GM21381 (cell line): ENCODE data around the gene TGM1.
A peak's percentile ranks its signal among the peaks of the same experiment; 100 is the strongest.

ENCODE experiments used
- ATAC-seq: cut with Tn5 transposase; IDR thresholded peaks from one replicate; pipeline ENCODE4 v1.9.1; 2021; ENCODE audit warnings: mild to moderate bottlenecking, moderate library complexity; ENCODE audit not compliant: unreplicated experiment

TGM1 gene

DNA sequence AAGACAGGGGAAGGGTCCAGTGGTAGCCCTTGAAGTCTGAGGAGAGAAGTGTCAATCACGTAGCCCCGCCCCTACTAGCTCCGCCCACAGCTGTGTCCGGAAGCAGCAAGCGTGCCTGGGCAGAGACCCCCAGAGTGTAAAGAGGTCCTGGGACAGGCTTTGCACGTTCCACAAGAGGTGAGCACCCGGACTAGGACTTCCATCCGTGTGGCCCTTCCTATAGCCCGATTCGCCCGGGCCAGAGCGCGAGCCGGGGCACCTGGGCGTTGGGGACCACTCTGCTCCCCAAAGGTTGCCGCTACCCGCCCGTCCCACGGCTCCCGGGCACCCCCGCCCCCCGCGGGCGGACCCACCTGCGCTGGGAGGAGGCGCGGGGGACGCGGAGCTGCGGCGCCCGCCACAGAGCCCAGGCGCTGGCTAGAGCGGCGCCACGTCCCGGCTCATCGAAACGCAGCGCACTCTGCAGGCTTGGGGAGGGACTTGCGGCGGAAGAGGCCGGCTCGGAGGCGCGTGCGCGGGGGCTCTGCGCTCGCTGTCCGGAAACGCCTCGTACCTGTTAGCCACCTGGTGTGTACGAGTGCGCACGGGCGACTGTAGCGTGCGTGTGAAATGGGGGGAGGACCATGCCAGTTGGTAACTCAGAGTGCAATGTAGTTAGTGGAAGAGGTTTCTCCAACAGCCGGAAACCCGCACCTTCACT is 8.3 kb upstream of the TGM1 start, which contains the start of gene RABGGTA:
Gene RABGGTA, minus strand, starts transcription at position 464 of the 700 bp plus-strand sequence. CDS start 482 bp downstream, outside the sequence.
- ATAC-seq: peak; percentile 84

DNA sequence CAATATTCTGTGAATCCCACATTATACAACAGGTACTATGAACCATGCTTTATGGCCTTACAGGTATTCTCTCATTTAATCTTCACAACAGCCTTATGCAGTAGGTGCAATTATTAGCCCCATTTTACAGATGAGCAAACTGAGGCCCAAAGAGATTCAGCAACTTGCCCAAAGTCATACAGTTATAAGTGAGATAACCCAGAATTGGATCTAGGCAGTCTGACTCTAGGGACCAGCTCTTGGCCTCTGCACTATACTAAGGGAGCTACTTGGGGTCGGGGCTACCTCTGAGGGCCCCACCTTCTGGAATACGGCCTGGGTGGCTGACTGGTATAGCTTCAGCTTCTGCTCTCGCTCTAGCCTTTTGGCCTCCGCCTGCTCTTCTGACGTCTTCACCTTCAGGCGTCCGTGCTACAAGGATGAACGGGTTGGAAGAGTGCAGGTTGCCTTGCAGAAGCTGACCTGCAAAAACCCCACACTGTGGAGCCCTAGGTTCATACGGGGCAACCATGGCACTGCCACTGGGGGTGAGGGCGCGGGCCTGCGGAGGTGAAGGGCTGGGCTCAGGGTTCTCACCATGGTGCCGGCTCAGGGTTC is 7.7 kb upstream of the TGM1 start:
- no peak for ATAC-seq

- ATAC-seq: no peak
Observed at GRCh38 chr14:24269910-24270536, 7.0 kb upstream of the TGM1 start.

DNA sequence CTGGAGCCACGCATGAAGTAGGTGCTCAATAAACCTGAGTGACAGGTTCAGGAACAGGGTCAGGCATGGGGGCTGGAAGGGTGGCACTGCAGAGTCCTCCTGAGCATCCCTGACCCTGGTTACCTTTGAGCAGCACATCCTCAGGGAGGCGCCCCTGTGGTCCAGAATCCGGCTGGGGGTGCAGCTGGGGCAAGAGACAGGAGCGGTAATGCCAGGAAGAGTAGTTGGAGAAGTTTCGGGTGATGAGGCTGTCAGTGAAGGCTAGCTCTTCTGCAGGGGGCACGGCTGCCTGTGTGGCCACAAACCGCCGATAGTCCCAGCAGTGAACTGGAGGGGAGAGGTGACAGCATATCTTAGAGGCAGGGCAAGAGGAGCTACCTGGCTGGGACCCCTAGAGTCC is 6.4 kb upstream of the TGM1 start:
- no peak for ATAC-seq

DNA sequence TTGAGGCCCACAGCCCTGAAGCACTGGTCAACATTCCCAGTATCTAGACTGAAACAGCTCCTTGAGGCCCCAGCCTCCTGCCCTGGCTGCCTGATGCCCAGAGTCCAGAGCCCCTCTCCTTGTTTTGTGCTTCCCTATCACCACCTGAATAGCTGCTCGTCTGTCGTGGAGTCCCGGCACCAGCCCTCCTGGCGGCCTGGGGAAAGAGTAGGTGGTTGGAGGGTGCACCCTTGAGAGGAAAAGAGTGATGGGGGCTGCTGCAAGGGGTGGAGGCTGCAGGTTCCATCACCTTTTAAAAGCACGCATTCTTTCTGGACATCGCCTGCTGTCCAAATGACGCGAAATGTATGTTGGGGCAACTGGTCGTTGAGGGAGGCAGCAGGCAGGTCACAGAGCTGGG is 5.2 kb upstream of the TGM1 start:
- no peak for ATAC-seq

DNA sequence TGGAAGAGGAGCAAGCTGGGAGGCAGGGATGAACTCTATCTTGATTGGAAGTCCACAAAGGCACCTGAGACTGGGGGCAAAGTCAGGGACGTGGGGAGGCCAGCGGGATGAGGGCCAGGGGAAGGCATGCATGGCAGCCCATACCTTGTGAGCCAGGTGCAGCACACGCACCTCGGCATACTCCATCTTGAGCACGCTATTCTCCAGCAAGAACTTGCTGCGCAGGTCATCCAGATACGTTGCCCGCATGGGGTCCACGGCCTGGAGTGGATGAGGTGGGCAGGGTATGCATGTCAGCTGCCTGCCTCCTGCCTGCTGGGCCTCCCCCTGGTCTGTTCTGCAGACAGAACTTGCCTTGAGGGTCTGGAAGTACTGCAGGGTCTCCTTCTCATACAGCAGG is 4.5 kb upstream of the TGM1 start:
- ATAC-seq: no peak

DNA sequence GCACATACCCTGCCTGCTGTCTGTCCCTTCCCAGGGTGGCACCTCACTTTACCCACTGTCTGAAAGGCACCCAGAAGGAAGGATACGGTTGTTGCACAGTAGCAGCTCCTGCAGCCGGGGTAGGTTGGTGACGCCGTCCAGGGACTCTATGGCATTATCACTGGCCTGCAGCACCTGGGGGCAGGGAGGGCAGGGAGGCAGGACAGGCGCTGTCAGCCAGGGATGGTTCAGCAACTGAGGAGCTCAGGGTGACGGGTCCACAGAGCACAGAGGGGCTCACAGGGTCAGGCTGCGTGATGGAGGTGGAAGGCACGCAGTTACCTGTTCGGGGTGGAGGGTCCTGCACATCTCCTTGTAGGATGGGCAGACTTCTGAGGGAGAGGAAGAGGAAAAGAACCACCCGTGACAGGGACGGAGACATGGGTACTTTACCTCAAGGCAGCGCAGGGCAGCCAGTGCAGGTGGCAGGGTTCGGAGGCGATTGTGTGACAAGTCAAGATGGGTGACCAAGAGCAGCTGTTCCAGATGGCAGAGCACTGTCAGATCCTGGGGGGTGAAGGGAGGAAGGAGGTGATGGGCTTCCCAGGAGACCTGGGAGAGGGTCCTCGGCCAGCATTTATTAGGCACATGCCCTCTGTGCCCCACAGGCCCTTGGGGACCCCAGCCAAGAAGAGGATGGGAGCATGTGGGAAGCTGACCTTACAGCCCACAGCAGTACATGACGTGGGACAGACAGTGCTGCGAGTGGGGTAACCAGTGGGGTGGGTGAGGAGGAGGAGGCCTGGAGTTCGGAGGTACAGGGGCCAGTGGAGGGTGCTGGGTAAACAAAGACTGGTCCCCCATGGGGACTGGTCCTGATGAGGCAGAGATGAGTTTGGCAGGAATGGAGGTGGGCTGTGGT is 3.6 kb upstream of the TGM1 start:
- ATAC-seq: no peak

DNA sequence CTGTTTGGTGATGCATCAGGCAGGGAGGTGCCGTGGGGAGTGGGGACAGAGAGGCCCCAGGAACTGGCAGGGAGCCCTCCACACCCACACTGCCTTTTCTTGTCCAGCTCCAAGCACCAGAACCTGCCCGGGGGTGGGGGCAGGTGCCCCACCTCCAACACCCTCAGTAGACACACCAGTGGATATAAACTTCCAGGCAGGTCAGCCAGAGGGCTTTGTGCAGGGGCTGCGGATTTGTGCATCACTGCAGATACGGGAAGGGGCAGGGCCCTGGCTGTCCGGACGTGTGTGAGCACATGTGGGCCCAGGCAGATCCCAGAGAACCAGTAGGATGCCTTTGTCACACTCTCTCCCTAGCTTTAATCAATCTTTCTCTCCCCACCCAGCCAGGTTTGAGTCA is 1.3 kb upstream of the TGM1 start:
- ATAC-seq: no peak

DNA sequence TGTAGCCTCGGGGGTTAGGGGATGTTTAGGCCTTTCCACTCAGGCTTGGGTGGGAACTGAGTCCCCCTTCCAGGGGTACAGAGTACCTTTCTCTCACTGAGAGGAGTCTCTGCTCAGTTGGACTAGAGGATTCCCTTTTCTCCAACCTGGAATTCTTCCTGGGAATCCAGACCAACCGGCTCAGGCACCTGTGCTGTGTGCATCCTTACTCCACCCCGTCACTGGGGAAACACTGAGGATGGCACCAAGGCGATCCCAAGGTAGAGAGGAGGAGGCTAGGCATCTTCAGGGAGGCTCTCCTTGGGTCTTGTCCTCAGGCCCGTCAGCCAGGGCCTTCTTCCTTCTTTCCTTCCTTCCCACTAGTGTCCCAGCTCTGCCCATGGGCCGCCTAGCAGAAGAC is 871 bp upstream of the TGM1 start:
- ATAC-seq: no peak

DNA sequence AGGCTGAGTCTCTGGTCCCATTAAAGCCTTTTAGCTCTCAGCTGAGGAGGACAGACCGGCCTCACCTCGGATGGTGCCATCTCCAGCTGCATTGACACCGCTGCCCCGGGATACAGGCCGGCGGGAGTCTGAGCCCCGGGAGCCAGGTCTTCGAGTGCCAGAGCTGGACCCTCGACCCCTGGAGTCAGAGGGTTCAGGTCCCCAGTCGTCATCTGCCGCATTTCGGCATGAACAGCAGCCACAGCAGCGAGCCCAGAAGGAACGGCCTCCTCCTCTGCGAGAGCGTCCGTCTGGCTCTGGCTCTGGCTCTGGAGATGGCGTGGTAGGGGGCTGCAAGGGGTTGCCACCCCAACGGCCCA is 1.0 kb downstream of the TGM1 start:
- no peak for ATAC-seq

- no peak for ATAC-seq
Observed at GRCh38 chr14:24261256-24261968, 1.6 kb downstream of the TGM1 start.

GRCh38 chr14:24260780-24261157 is 2.2 kb downstream of the TGM1 start:
- no peak for ATAC-seq

GRCh38 chr14:24260026-24260779 is 2.8 kb downstream of the TGM1 start:
- ATAC-seq: no peak

DNA sequence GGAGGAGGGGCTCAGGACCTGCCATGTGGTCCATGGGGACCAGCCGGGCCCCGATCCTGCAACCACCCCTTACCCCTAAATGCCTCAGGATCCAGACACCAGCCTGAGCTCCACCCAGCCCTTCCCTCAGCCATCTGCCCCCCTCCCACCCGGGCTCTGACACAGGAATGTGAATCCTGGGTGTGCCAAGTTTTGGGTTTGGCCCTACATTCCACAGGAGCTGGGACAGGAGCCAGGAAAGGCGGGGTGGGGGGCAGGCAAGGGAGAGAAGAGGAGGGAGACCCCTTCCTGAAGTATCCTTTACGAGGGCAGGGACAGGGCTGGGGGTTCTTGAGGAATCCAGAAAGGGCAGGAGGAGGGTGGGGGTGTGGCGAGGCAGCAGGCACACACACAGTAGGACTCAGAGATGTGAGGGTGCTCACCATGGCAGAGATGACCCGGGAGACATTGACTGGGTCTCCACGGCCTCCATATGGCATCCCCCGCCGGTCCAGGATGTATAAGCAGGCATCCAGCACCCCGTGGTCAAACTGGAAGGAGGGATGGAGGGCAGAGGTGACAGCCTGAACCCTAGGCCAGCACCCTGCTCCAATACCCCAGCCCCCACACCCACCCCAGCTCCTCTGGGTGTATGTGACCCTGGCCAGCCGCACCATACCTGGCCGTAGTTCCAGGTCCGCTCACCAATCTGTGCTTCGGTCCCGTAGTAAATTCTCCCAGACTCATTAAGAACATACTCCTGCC is 3.5 kb downstream of the TGM1 start:
- no peak for ATAC-seq

- no peak for ATAC-seq
Observed at GRCh38 chr14:24258548-24259265, 4.3 kb downstream of the TGM1 start.

DNA sequence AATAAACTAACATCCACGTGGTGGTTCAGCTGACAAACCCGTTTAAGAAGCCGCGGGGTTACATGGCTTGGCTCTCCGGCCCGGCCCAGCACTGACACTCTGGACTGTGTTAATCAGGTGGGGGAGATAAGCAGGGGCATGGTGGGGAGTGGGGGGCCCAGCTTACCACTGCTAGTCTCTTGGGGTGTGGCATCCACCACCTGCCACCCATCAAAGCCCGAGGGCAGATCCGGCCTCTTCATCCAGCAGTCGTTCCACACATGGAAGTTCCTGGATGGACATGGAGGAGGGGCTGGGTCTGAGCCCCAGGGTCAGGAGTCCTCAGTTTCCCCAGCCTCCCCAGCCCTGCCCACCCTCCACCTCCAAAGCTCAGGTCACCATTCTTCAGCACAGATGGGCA is 4.9 kb downstream of the TGM1 start:
- ATAC-seq: no peak

GRCh38 chr14:24256960-24257359 is 6.0 kb downstream of the TGM1 start:
- no peak for ATAC-seq

DNA sequence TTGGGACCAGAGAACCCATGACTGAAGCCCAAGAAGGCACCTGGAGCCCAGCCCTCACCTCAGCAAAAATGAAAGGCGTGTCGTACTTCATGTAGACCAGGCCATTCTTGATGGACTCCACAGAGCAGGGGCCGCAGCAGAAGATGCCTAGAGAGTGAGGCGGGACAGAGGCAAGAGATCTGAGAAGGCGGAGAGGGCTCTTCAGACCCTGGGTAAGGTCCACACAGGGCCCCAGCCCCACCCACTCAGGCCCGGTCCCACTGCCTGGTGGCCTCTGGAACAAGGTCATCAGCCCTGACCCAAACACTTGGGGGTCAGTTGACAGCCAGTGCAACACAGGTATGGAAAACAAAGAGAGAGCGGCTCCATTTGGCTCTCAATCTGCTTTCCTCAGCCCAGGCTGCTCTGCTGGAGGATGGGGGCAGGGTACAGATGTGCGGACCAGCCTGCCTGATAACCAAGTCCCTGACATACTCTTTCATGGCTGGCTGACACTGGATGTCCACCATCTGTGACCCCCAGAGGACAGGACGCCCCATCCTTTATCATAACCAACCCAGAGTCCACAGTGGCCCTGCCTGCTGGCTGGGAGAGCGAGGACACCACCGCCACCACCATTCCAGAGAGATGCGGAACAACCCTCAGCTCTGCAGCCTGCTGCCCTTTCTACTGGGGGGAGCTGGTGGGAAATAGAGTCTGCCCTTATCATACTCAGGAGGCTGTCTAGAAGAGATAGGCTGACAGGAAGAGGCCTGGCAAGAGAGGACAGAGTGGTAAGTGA is 6.9 kb downstream of the TGM1 start:
- no peak for ATAC-seq
